ENCODE measurements around the gene SEPTIN2. TPM values are rescaled to one million over a fixed set of nuclear protein-coding genes. Genes with fewer than 3 reads are reported as not detected.
"Not testable (repeated sequence)": the region's sequence is repeated elsewhere in the genome, so short reads cannot be mapped to it uniquely, and the experiment has no call there.

The SEPTIN2 gene
- total RNA-seq, 1 experiment from 2014 or later = 445 TPM

DNA sequence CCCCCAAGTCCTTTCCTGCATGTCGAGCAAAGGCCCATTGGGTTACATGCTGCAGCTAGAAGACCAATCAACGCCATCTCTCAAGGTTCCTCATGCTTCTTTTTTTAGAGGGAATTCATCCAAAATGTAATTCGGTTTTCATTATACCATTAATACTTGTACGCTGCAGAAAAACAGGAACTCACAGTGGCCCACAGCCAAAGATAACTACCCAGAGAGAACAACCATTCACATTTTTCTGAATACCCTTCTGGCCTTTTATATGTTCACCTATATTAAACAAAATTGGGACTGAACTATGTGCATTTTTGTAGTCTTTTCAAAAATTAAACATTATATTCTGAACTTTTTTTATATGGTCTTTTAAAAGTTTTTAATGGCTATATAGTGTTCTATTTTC lies 66.1 kb downstream of the SEPTIN2 start:
- TF ChIP-seq, protein P1, sequence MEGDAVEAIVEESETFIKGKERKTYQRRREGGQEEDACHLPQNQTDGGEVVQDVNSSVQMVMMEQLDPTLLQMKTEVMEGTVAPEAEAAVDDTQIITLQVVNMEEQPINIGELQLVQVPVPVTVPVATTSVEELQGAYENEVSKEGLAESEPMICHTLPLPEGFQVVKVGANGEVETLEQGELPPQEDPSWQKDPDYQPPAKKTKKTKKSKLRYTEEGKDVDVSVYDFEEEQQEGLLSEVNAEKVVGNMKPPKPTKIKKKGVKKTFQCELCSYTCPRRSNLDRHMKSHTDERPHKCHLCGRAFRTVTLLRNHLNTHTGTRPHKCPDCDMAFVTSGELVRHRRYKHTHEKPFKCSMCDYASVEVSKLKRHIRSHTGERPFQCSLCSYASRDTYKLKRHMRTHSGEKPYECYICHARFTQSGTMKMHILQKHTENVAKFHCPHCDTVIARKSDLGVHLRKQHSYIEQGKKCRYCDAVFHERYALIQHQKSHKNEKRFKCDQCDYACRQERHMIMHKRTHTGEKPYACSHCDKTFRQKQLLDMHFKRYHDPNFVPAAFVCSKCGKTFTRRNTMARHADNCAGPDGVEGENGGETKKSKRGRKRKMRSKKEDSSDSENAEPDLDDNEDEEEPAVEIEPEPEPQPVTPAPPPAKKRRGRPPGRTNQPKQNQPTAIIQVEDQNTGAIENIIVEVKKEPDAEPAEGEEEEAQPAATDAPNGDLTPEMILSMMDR (IDR thresholded peaks at IDR 0.05; ENCODE audit: unreplicated experiment) = no peak
- H3K4me1 Mint-ChIP-seq (ENCODE audit: low read depth, unreplicated experiment) = peaks cover 9% of the 10 kb centered on the region
- no TSS peak for BruUV-seq (replicated peaks)
- H3K27me3 Mint-ChIP-seq (ENCODE audit: unreplicated experiment) = no peaks in the 10 kb centered on the region
- no peak overlapping the region for H3K27ac Mint-ChIP-seq (ENCODE audit: unreplicated experiment)
- no peak for DNase-seq
- no peak overlapping the region for H3K4me3 Mint-ChIP-seq (ENCODE audit: low read depth, unreplicated experiment)
- H3K36me3 Mint-ChIP-seq (ENCODE audit: insufficient read depth, unreplicated experiment) = peaks cover 11% of the 10 kb centered on the region
- CTCF ChIA-PET = no interaction called here
- H3K9me3 Mint-ChIP-seq (ENCODE audit: low read depth, unreplicated experiment) = no peaks in the 10 kb centered on the region
- intact Hi-C loops (cut with micrococcal nuclease; ENCODE audit: unreplicated experiment) = no loop called here

DNA sequence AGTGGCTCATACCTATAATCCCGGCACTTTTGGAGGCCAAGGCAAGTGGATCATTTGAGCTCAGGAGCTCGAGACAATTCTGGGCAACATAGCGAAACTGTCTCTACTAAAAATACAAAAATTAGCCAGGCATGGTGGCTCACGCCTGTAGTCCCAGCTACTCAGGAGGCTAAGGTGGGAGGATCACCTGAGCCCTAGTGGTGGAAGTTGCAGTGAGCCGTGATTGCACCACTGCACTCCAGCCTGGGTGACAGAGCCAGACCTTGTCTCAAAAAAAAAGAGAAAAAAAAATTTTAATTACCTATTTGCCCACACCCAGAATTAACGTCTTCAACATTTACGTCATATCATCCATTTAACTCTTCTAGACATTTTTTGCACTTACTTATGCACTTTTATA lies 69.7 kb downstream of the SEPTIN2 start:
- DNase-seq; intact Hi-C loops (cut with micrococcal nuclease; ENCODE audit: unreplicated experiment); H3K4me3 Mint-ChIP-seq (ENCODE audit: low read depth, unreplicated experiment); CTCF ChIA-PET; H3K36me3 Mint-ChIP-seq (ENCODE audit: insufficient read depth, unreplicated experiment); H3K27me3 Mint-ChIP-seq (ENCODE audit: unreplicated experiment); H3K9me3 Mint-ChIP-seq (ENCODE audit: low read depth, unreplicated experiment); H3K27ac Mint-ChIP-seq (ENCODE audit: unreplicated experiment); BruUV-seq (replicated peaks); H3K4me1 Mint-ChIP-seq (ENCODE audit: low read depth, unreplicated experiment): not testable (repeated sequence)

DNA sequence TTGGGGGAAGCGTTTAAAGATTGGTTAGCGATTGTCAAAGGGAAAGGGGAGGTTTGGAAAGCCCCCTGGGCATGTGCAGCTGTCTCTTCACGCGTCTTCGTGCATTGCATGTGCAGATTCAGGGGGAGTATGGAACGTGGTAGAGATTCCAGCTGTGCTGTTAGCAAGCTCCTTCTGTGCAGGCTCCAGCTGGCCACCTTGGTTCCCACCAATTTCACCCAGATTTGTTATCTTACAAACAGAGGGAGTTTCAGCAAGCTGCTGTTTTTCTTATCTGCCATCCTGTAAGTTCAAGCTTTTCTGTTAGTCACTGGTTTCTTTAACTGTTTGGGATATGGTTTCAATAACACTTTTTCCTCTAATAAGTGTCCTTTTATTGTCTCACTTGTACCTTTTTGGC lies 70.8 kb downstream of the SEPTIN2 start:
- no peak overlapping the region for H3K4me3 Mint-ChIP-seq (ENCODE audit: low read depth, unreplicated experiment)
- peaks cover 9% of the 10 kb centered on the region for H3K4me1 Mint-ChIP-seq (ENCODE audit: low read depth, unreplicated experiment)
- no peaks in the 10 kb centered on the region for H3K9me3 Mint-ChIP-seq (ENCODE audit: low read depth, unreplicated experiment)
- no peak overlapping the region for H3K27ac Mint-ChIP-seq (ENCODE audit: unreplicated experiment)
- DNase-seq = no peak
- H3K36me3 Mint-ChIP-seq (ENCODE audit: insufficient read depth, unreplicated experiment) = peaks cover 3% of the 10 kb centered on the region
- BruUV-seq (replicated peaks) = no TSS peak
- intact Hi-C loops (cut with micrococcal nuclease; ENCODE audit: unreplicated experiment) = no loop called here
- CTCF ChIA-PET = no interaction called here
- H3K27me3 Mint-ChIP-seq (ENCODE audit: unreplicated experiment) = no peaks in the 10 kb centered on the region
- TF ChIP-seq, protein P1 (IDR thresholded peaks at IDR 0.05; ENCODE audit: unreplicated experiment) = no peak

DNA sequence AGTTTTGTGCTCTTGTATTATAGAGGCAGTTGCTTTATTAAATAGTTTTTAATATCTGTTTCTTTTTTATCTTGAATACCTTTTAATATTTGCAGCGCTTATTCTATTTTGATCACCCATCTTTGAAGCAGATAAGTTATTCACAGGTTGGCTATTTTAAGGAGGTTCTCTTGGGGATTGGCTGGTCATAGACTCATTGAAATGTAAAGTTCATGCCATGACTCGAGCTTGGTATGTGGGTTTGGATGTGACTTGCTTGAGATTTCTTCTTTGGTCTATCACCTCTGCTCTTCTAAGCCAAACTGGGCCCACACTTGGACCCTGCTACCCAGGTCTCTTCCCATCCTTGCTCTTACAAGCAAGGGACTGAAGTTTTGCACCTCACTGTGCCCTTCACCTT lies 74.0 kb downstream of the SEPTIN2 start:
- intact Hi-C loops (cut with micrococcal nuclease; ENCODE audit: unreplicated experiment) = loop anchor here (5.0 kb wide), 1 partner anchor 32 kb away; the partner anchor contains the start of gene FARP2
- Mint-ChIP-seq H3K36me3 (ENCODE audit: insufficient read depth, unreplicated experiment) (peaks cover 5% of the 10 kb centered on the region), H3K27me3 (ENCODE audit: unreplicated experiment) (no peaks in the 10 kb centered on the region), H3K4me3 (ENCODE audit: low read depth, unreplicated experiment) (no peak overlapping the region), H3K4me1 (ENCODE audit: low read depth, unreplicated experiment) (peaks cover 19% of the 10 kb centered on the region), H3K9me3 (ENCODE audit: low read depth, unreplicated experiment) (no peaks in the 10 kb centered on the region), H3K27ac (ENCODE audit: unreplicated experiment) (no peak overlapping the region)
- no TSS peak for BruUV-seq (replicated peaks)
- CTCF ChIA-PET = no interaction called here
- TF ChIP-seq, protein P1 (IDR thresholded peaks at IDR 0.05; ENCODE audit: unreplicated experiment) = no peak
- DNase-seq = no peak

DNA sequence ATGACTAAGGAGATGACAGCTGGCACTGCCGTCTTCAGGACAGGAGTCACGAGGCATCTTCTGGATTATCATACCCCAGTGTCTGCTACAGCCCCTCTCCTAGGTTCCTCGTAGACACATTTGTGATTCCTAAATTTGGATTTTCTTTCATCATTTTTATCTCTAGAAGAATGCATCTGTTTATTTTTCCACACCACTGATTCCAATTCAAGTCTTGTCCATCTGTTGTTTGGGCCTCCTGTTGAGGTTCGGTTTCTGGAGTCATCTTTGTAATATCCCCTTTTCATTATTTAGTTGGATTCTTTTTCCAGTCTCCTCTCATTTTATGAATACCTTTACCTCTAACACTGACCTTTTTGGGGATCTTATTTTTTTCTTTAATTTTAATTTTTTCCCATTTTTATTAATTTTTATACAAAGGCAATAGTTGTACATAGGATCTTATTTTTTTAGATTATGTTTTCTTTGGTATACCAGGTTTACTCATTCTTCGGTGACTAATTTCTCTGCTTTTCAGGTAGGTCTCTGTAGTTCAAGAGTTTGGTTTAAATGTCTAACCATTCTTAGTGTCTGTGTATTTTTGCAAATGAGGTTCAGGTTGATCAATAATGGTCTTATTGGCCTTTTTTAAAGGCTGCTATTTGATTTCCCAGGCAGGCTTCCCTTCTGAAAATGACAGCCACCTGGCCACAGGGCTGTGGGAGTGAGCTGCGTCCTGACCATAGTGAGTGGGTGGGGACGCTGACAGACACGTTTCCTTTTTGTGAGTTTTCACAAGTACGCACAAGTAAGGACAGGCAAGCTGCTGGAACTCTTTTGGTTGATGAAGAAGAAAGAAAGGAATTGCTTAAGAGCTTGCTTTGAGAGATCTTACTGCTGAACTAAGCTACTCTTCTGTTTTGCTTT lies 74.8 kb downstream of the SEPTIN2 start:
- BruUV-seq (replicated peaks) = no TSS peak
- TF ChIP-seq, protein P1 (IDR thresholded peaks at IDR 0.05; ENCODE audit: unreplicated experiment) = no peak
- CTCF ChIA-PET = interaction anchor here (1.2 kb wide), 1 partner anchor 15 kb away, joined by 3 read pairs; no protein-coding TSS in a partner anchor
- DNase-seq = no peak
- Mint-ChIP-seq H3K27me3 (ENCODE audit: unreplicated experiment) (no peaks in the 10 kb centered on the region), H3K4me3 (ENCODE audit: low read depth, unreplicated experiment) (no peak overlapping the region), H3K27ac (ENCODE audit: unreplicated experiment) (no peak overlapping the region), H3K36me3 (ENCODE audit: insufficient read depth, unreplicated experiment) (peaks cover 5% of the 10 kb centered on the region), H3K4me1 (ENCODE audit: low read depth, unreplicated experiment) (peaks cover 19% of the 10 kb centered on the region), H3K9me3 (ENCODE audit: low read depth, unreplicated experiment) (no peaks in the 10 kb centered on the region)
- intact Hi-C loops (cut with micrococcal nuclease; ENCODE audit: unreplicated experiment) = loop anchor here (5.0 kb wide), 1 partner anchor 33 kb away; the partner anchor contains the start of gene FARP2

All from Calu3 (cell line).